HepG2 (cell line): ENCODE measurements around the gene ARPIN. TPM values are rescaled to one million over a fixed set of nuclear protein-coding genes. Genes with fewer than 3 reads are reported as not detected.

Source experiments
- CENPX ChIP-seq: sonication (generic); formaldehyde crosslinking; IDR thresholded peaks from 2 replicates; pipeline ENCODE4 v1.9.0; 2021; ENCODE audit warnings: mild to moderate bottlenecking, missing genetic modification reagents, moderate library complexity
- CHD4 ChIP-seq: fragments of 200-600 bp; sonication (generic); IDR thresholded peaks from 2 replicates; pipeline ENCODE4 v1.7.0; 2017; ENCODE audit warnings: mild to moderate bottlenecking, low read length, borderline replicate concordance
- DNMT3B ChIP-seq: conservative IDR thresholded peaks from 2 replicates; pipeline ENCODE4 v1.6.1; 2016; ENCODE audit warnings: missing biosample characterization, control low read depth
- HNRNPL ChIP-seq: fragments of 200-400 bp; formaldehyde crosslinking; IDR thresholded peaks from 2 replicates; pipeline ENCODE4 v1.6.1; 2017; ENCODE audit warnings: mild to moderate bottlenecking, low read depth, low read length
- HNRNPLL ChIP-seq: fragments of 200-400 bp; formaldehyde crosslinking; IDR thresholded peaks from 2 replicates; pipeline ENCODE4 v1.6.1; 2017; ENCODE audit warnings: mild to moderate bottlenecking, low read depth, low read length; ENCODE audit not compliant: poor library complexity, severe bottlenecking
- KDM2A ChIP-seq: sonication (generic); formaldehyde crosslinking; IDR thresholded peaks from 2 replicates; pipeline ENCODE4 v1.4.0; 2020; ENCODE audit warnings: low read depth, missing genetic modification reagents, borderline replicate concordance
- NFIC ChIP-seq: IDR thresholded peaks from 2 replicates; pipeline ENCODE4 v1.6.1; 2012; ENCODE audit warnings: mild to moderate bottlenecking, low read length, inconsistent platforms
- POLR2G ChIP-seq: fragments of 200-400 bp; formaldehyde crosslinking; IDR thresholded peaks from 2 replicates; pipeline ENCODE4 v1.6.1; 2018; ENCODE audit warnings: mild to moderate bottlenecking, low read depth, low read length, moderate library complexity
- TCF7L2 ChIP-seq: IDR thresholded peaks from 2 replicates; pipeline ENCODE4 v1.6.1; 2011; ENCODE audit warnings: mild to moderate bottlenecking, low read depth, low read length, moderate library complexity
- YEATS2 ChIP-seq: sonication (generic); formaldehyde crosslinking; IDR thresholded peaks from 2 replicates; pipeline ENCODE4 v1.4.0; 2020; ENCODE audit warnings: missing genetic modification reagents, borderline replicate concordance
- ZBTB21 ChIP-seq: sonication (generic); formaldehyde crosslinking; IDR thresholded peaks from 2 replicates; pipeline ENCODE4 v1.4.0; 2020; ENCODE audit warnings: missing genetic modification reagents
- ZNF121 ChIP-seq: sonication (generic); formaldehyde crosslinking; IDR thresholded peaks from 2 replicates; pipeline ENCODE4 v1.5.0; 2020; ENCODE audit warnings: mild to moderate bottlenecking, missing genetic modification reagents
- ZNF251 ChIP-seq: sonication (generic); formaldehyde crosslinking; IDR thresholded peaks from 2 replicates; pipeline ENCODE4 v1.9.0; 2021; ENCODE audit warnings: mild to moderate bottlenecking, missing genetic modification reagents
- ZNF326 ChIP-seq: sonication (generic); formaldehyde crosslinking; IDR thresholded peaks from 2 replicates; pipeline ENCODE4 v1.4.0; 2020; ENCODE audit warnings: missing genetic modification reagents, borderline replicate concordance
- ZNF33A ChIP-seq: sonication (generic); formaldehyde crosslinking; IDR thresholded peaks from 2 replicates; pipeline ENCODE4 v1.5.1; 2020; ENCODE audit warnings: missing genetic modification reagents, mild to moderate bottlenecking, moderate library complexity, borderline replicate concordance
- ZNF567 ChIP-seq: sonication (generic); formaldehyde crosslinking; IDR thresholded peaks from 2 replicates; pipeline ENCODE4 v1.8.1; 2023; ENCODE audit warnings: mild to moderate bottlenecking, missing genetic modification reagents, borderline replicate concordance
- ZNF678 ChIP-seq: sonication (generic); formaldehyde crosslinking; IDR thresholded peaks from 2 replicates; pipeline ENCODE4 v1.4.0; 2020; ENCODE audit warnings: mild to moderate bottlenecking, missing genetic modification reagents
- ZNF737 ChIP-seq: sonication (generic); formaldehyde crosslinking; IDR thresholded peaks from 2 replicates; pipeline ENCODE4 v1.5.0; 2020; ENCODE audit warnings: missing genetic modification reagents, mild to moderate bottlenecking, borderline replicate concordance
- ZSCAN25 ChIP-seq: sonication (generic); formaldehyde crosslinking; IDR thresholded peaks from 2 replicates; pipeline ENCODE4 v1.8.0; 2022; ENCODE audit warnings: mild to moderate bottlenecking, missing genetic modification reagents
- polyA plus RNA-seq, 8 experiments: library from polyadenylated mRNA; depleted of rRNA in 3 of 8; stranded (reverse) in 7 of 8; unstranded in 1 of 8; fragments of >200 nt; fragmentation: Illumina TruSeq in 4 of 8; extraction: Trizol in 4 of 8; gene quantifications; 2 replicates each; pipeline versions ENCODE4 v1.2.1 to v1.2.3, GENCODE V29; 2011 to 2016; ENCODE audit warnings: low read depth in 4 of 8, missing spikeins in 1 of 8, mixed read lengths in 1 of 8; ENCODE audit not compliant: insufficient read depth in 1 of 8
- total RNA-seq, 5 experiments: library from RNA; depleted of rRNA; stranded (reverse); fragments of >200 nt; fragmentation: Illumina TruSeq; extraction: Trizol; gene quantifications; 2 replicates each; pipeline ENCODE4 v1.2.3, GENCODE V29; 2016; ENCODE audit warnings: low read depth in 1 of 5
- TF ChIP-seq, protein P1 (sequence below): sonication (generic); formaldehyde crosslinking; conservative IDR thresholded peaks from 2 replicates; pipeline ENCODE4 v1.4.0; 2020; ENCODE audit warnings: missing genetic modification reagents
- TF ChIP-seq, protein P2 (sequence below): sonication (generic); formaldehyde crosslinking; IDR thresholded peaks from 2 replicates; pipeline ENCODE4 v1.5.0; 2020; ENCODE audit warnings: mild to moderate bottlenecking, missing genetic modification reagents, moderate library complexity
- TF ChIP-seq, protein P3 (sequence below): sonication (generic); formaldehyde crosslinking; IDR thresholded peaks from 2 replicates; pipeline ENCODE4 v1.5.0; 2020; ENCODE audit warnings: missing genetic modification reagents
- TF ChIP-seq, protein P4 (sequence below): sonication (generic); formaldehyde crosslinking; IDR thresholded peaks from 2 replicates; pipeline ENCODE4 v1.8.0; 2022; ENCODE audit warnings: mild to moderate bottlenecking, missing genetic modification reagents, moderate library complexity
- TF ChIP-seq, protein P5 (sequence below): sonication (generic); formaldehyde crosslinking; IDR thresholded peaks from 2 replicates; pipeline ENCODE4 v1.9.0; 2021; ENCODE audit warnings: missing genetic modification reagents, borderline replicate concordance

The ARPIN gene
- total and polyA plus RNA-seq, 2 of the 13 experiments (the other 11 are each of a cell fraction or from before 2014, with no cell fraction given), result 2.8 to 5.0 TPM

DNA sequence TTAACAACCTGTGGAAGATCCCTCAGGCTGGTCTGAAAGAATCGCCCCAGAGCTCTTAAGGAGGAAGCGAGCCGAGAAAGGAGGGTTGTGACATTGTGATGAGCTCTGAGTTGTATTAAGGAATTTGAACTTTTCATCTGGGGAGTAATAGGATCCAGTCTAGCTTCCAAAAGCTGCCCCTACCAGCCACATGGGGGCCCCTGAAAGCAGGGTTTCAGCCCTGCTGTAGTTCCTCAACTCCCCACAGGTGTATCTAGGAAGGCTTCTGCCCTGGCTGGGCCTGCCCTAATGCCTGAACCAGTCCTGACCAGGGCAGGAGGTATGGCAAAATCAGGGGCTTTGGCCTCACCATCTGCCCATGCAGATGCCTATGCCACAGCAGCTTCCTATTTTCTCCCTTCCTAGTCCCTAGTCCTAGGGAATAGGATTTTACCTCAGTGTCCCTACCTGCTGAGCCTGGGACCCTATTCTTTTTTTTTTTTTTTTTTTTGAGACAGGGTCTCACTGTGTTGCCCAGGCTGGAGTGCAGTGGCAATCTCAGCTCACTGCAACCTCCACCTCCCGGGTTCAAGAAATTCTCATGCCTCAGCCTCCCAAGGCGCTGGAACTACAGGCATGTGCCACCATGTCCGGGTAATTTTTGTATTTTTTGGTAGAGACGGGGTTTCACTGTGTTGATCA, 14.0 kb downstream of the ARPIN start (continued):
- TF ChIP-seq, protein P1, sequence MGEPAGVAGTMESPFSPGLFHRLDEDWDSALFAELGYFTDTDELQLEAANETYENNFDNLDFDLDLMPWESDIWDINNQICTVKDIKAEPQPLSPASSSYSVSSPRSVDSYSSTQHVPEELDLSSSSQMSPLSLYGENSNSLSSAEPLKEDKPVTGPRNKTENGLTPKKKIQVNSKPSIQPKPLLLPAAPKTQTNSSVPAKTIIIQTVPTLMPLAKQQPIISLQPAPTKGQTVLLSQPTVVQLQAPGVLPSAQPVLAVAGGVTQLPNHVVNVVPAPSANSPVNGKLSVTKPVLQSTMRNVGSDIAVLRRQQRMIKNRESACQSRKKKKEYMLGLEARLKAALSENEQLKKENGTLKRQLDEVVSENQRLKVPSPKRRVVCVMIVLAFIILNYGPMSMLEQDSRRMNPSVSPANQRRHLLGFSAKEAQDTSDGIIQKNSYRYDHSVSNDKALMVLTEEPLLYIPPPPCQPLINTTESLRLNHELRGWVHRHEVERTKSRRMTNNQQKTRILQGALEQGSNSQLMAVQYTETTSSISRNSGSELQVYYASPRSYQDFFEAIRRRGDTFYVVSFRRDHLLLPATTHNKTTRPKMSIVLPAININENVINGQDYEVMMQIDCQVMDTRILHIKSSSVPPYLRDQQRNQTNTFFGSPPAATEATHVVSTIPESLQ (CRISPR knock-in tag), result no peak
- TF ChIP-seq, protein P2, sequence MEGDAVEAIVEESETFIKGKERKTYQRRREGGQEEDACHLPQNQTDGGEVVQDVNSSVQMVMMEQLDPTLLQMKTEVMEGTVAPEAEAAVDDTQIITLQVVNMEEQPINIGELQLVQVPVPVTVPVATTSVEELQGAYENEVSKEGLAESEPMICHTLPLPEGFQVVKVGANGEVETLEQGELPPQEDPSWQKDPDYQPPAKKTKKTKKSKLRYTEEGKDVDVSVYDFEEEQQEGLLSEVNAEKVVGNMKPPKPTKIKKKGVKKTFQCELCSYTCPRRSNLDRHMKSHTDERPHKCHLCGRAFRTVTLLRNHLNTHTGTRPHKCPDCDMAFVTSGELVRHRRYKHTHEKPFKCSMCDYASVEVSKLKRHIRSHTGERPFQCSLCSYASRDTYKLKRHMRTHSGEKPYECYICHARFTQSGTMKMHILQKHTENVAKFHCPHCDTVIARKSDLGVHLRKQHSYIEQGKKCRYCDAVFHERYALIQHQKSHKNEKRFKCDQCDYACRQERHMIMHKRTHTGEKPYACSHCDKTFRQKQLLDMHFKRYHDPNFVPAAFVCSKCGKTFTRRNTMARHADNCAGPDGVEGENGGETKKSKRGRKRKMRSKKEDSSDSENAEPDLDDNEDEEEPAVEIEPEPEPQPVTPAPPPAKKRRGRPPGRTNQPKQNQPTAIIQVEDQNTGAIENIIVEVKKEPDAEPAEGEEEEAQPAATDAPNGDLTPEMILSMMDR (CRISPR knock-in tag), result peak; percentile 74
- no peak for TF ChIP-seq TCF7L2
- TF ChIP-seq NFIC, result no peak
- no peak for TF ChIP-seq ZNF33A (CRISPR knock-in tag)
- TF ChIP-seq CHD4, result no peak
- TF ChIP-seq ZNF567 (CRISPR knock-in tag), result no peak
- TF ChIP-seq ZNF251 (CRISPR knock-in tag), result no peak
- TF ChIP-seq YEATS2 (CRISPR knock-in tag), result no peak
- TF ChIP-seq ZNF121 (CRISPR knock-in tag), result 0 out of 2 replicates have a peak, but pooled peaks have one; percentile 26
- no peak for TF ChIP-seq ZNF678 (CRISPR knock-in tag)
- TF ChIP-seq HNRNPLL, result no peak
- TF ChIP-seq ZNF326 (CRISPR knock-in tag), result no peak
- TF ChIP-seq DNMT3B, result no peak
- no peak for TF ChIP-seq POLR2G
- 0 out of 2 replicates have a peak, but pooled peaks have one; percentile 23 for TF ChIP-seq KDM2A
- TF ChIP-seq ZBTB21 (CRISPR knock-in tag), result no peak
- TF ChIP-seq, protein P3, sequence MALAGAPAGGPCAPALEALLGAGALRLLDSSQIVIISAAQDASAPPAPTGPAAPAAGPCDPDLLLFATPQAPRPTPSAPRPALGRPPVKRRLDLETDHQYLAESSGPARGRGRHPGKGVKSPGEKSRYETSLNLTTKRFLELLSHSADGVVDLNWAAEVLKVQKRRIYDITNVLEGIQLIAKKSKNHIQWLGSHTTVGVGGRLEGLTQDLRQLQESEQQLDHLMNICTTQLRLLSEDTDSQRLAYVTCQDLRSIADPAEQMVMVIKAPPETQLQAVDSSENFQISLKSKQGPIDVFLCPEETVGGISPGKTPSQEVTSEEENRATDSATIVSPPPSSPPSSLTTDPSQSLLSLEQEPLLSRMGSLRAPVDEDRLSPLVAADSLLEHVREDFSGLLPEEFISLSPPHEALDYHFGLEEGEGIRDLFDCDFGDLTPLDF (CRISPR knock-in tag), result no peak
- no peak for TF ChIP-seq HNRNPL
- no peak for TF ChIP-seq ZSCAN25 (CRISPR knock-in tag)
- TF ChIP-seq ZNF737 (CRISPR knock-in tag), result no peak
- TF ChIP-seq, protein P4, sequence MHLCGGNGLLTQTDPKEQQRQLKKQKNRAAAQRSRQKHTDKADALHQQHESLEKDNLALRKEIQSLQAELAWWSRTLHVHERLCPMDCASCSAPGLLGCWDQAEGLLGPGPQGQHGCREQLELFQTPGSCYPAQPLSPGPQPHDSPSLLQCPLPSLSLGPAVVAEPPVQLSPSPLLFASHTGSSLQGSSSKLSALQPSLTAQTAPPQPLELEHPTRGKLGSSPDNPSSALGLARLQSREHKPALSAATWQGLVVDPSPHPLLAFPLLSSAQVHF (CRISPR knock-in tag), result no peak
- TF ChIP-seq CENPX (CRISPR knock-in tag), result no peak
- TF ChIP-seq, protein P5, sequence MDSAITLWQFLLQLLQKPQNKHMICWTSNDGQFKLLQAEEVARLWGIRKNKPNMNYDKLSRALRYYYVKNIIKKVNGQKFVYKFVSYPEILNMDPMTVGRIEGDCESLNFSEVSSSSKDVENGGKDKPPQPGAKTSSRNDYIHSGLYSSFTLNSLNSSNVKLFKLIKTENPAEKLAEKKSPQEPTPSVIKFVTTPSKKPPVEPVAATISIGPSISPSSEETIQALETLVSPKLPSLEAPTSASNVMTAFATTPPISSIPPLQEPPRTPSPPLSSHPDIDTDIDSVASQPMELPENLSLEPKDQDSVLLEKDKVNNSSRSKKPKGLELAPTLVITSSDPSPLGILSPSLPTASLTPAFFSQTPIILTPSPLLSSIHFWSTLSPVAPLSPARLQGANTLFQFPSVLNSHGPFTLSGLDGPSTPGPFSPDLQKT, result no peak
